NB4 (cell line): ENCODE data around the gene KRT14.
"Not testable (repeated sequence)": the region's sequence is repeated elsewhere in the genome, so short reads cannot be mapped to it uniquely, and the experiment has no call there.

Experiments used
- DNase-seq: peaks from one replicate; pipeline ENCODE4 v3.0.0; 2010; ENCODE audit warnings: low read depth
- H3K4me3 ChIP-seq: one replicate; pipeline ENCODE4 v1.5.1; 2011; ENCODE audit warnings: mild to moderate bottlenecking, low read depth, low read length, moderate library complexity
- MYC ChIP-seq: IDR thresholded peaks from 2 replicates; pipeline ENCODE4 v1.6.1; 2011; ENCODE audit warnings: low read depth, low read length
- POLR2A ChIP-seq: IDR thresholded peaks from 2 replicates; pipeline ENCODE4 v1.6.1; 2011; ENCODE audit warnings: mild to moderate bottlenecking; ENCODE audit not compliant: insufficient read length; ENCODE audit errors: extremely low read depth
- TF ChIP-seq, protein P1 (sequence below): IDR thresholded peaks from 2 replicates; pipeline ENCODE4 v1.6.1; 2011; ENCODE audit warnings: low read depth, low read length
- TF ChIP-seq, protein P2 (sequence below): IDR thresholded peaks from one replicate; pipeline ENCODE4 v1.5.1; 2012; ENCODE audit warnings: low read depth, low read length

The KRT14 gene

DNA sequence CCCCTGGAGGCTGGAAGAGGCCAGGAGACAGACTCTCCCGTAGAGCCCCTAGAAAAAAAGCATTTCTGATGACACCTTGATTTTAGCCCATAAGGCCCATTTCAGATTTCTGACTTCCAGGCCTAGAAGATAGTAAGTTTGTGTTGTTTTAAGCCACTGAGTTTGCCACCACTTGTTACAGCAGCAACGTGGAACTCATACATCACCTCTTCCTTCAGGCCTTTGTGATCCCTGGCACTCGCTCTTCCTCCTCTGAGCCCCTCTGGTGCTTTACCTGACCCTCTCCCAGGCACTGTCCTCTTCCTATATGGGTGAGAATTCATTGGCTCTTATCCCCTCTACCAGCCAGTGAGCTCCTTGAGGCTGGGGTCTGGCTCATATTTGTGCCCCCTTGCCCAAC, 39.9 kb downstream of the KRT14 start:
- H3K4me3 ChIP-seq = no peak overlapping the region
- DNase-seq = no peak
- TF ChIP-seq, protein P1, sequence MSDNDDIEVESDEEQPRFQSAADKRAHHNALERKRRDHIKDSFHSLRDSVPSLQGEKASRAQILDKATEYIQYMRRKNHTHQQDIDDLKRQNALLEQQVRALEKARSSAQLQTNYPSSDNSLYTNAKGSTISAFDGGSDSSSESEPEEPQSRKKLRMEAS = no peak
- TF ChIP-seq, protein P2, sequence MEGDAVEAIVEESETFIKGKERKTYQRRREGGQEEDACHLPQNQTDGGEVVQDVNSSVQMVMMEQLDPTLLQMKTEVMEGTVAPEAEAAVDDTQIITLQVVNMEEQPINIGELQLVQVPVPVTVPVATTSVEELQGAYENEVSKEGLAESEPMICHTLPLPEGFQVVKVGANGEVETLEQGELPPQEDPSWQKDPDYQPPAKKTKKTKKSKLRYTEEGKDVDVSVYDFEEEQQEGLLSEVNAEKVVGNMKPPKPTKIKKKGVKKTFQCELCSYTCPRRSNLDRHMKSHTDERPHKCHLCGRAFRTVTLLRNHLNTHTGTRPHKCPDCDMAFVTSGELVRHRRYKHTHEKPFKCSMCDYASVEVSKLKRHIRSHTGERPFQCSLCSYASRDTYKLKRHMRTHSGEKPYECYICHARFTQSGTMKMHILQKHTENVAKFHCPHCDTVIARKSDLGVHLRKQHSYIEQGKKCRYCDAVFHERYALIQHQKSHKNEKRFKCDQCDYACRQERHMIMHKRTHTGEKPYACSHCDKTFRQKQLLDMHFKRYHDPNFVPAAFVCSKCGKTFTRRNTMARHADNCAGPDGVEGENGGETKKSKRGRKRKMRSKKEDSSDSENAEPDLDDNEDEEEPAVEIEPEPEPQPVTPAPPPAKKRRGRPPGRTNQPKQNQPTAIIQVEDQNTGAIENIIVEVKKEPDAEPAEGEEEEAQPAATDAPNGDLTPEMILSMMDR = no peak
- TF ChIP-seq MYC (no peak), POLR2A (no peak)

DNA sequence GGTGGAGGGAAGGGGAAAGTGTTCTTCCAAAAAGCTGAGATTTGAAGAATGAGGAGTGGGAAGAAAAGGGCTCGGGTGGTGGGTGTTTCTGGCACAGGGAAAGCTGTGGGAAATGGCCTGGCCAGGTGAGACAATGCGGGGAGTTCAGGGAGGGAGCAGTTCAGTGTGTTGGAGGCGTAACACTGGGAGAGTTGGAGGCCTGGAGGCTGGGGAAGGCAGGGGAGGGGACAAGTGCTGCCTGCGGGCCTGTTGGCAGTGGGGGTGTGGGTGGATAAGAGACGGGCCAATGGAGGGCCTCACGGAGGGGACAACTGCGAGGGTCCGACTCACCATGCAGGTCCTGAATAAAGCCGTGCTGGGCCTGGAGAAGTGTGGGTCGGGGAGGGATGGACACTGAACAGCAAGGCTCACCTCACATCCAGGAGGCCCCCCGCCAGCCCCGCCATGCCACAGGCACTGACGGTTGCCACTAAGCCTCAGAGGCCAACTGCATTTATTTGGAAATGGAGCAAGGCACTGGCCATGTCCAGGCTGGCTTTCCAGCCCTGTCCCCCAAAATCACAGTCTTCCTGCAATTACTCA, 40.8 kb downstream of the KRT14 start:
- DNase-seq = no peak
- TF ChIP-seq, protein P2 = no peak
- no peak for TF ChIP-seq POLR2A
- TF ChIP-seq, protein P1 = no peak
- TF ChIP-seq MYC = no peak
- no peak overlapping the region for H3K4me3 ChIP-seq

DNA sequence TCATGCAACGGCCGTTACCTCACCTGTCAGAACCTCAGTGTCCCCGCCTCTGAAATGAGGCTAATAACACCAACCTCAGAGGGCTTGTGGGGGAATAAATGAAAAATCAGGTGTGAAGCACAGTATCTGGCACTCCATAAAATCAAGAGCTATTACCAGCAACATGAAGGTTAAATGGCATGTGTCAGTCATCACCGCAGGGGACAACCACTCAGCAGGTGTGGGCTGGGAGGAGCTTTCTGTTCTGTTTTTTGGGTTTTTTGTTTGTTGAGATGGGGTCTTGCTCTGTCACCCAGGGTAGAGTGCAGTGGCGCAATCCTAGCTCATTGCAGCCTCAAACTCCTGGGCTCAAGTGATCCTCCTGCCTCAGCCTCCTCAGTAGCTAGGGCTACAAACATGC, 41.8 kb downstream of the KRT14 start:
- DNase-seq = no peak
- H3K4me3 ChIP-seq = no peak overlapping the region
- TF ChIP-seq, protein P1 = no peak
- TF ChIP-seq MYC (no peak), POLR2A (no peak)
- TF ChIP-seq, protein P2 = no peak

DNA sequence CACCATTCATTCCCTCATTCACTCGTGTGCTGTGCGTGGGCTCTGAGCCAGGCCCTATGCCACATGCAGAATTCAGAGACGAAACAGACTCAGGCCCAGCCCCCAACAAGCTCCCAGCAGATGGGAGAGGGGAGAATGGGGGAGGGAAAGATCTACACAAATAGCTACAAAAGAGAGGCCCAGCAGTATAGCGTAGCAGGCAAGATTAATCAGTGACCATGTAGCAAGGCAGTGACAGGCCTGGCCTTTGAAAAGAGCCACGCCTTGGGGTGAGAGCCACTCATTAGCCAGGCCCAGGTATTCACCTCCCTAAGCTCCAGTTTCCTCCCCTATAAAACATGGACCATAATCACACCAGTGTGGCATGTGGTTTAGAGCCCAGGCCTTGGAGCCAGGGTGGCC, 42.2 kb downstream of the KRT14 start:
- H3K4me3 ChIP-seq = no peak overlapping the region
- TF ChIP-seq, protein P1 = no peak
- no peak for TF ChIP-seq POLR2A
- TF ChIP-seq, protein P2 = no peak
- no peak for TF ChIP-seq MYC
- DNase-seq = no peak

DNA sequence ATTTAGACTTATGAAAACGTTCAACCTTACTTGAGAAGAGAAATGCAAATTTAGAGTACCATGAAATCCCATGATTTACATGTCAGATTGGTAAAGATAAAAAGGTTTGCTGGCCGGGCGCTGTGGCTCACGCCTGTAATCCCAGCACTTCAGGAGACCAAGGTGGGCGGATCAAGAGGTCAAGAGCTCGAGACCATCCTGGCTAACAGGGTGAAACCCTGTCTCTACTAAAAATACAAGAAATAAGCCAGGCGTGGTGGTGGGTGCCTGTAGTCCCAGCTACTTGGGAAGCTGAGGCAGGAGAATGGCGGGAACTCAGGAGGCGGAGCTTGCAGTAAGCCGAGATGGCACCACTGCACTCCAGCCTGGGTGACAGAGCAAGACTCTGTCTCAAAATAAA, 43.9 kb downstream of the KRT14 start:
- H3K4me3 ChIP-seq, DNase-seq: not testable (repeated sequence)

DNA sequence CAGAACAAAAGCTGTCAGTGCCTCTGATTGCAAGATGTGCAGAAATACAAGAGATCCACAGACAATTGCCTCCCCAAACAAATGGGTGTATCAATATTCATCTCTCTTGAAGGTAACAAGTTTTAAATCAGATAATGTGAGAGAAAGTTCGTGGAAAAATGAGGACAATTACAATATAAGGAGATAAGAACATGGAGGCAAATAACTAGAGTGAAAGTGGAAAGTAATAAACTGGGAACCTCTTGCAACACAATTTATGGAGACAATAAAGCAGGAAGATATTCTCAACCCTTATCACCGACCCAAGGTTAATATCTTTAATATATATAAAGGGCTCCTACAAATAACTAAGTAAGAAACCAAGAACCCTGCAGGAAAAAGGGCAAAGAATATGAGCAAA, 44.3 kb downstream of the KRT14 start:
- H3K4me3 ChIP-seq = no peak overlapping the region
- no peak for DNase-seq
- TF ChIP-seq MYC = no peak
- TF ChIP-seq, protein P2 = no peak
- TF ChIP-seq POLR2A = no peak
- TF ChIP-seq, protein P1 = no peak
